SU-DHL-6 (cell line): ENCODE measurements around the gene ANTXRL.
"Not testable (repeated sequence)": the region's sequence is repeated elsewhere in the genome, so short reads cannot be mapped to it uniquely, and the experiment has no call there.

Experiments used
- H2AFZ ChIP-seq: fragments of 200-600 bp; sonication (generic); 2 replicates; pipeline ENCODE4 v1.6.1; 2014; ENCODE audit warnings: low read depth, mild to moderate bottlenecking, moderate library complexity, mixed read lengths, antibody characterized with exemption, low read length; ENCODE audit not compliant: severe bottlenecking
- H3F3A ChIP-seq: fragments of 200-600 bp; shearing (Covaris generic); 2 replicates; pipeline ENCODE4 v1.6.0; 2016; ENCODE audit warnings: antibody characterized with exemption, mild to moderate bottlenecking; ENCODE audit not compliant: insufficient read depth
- H3K27ac ChIP-seq: fragments of 200-600 bp; sonication (generic); 2 replicates; pipeline ENCODE4 v1.5.1; 2016; ENCODE audit warnings: low read depth, mild to moderate bottlenecking, low read length, moderate library complexity, mixed read lengths
- H3K27me3 ChIP-seq: fragments of 200-600 bp; sonication (generic), shearing (Covaris generic); 2 replicates; pipeline ENCODE4 v1.6.0; 2014; ENCODE audit warnings: mild to moderate bottlenecking, low read length
- H3K36me3 ChIP-seq: fragments of 200-600 bp; sonication (generic); 2 replicates; pipeline ENCODE4 v1.6.1; 2014; ENCODE audit warnings: mild to moderate bottlenecking, low read length, mixed read lengths
- H3K4me2 ChIP-seq: fragments of 300-600, 200-600 bp; shearing (Covaris generic), sonication (generic); 2 replicates; pipeline ENCODE4 v1.6.0; 2014; ENCODE audit warnings: low read length, low read depth, mild to moderate bottlenecking; ENCODE audit not compliant: poor library complexity, severe bottlenecking
- H3K4me3 ChIP-seq: fragments of 200-600 bp; sonication (generic); 2 replicates; pipeline ENCODE4 v1.5.1; 2014; ENCODE audit warnings: antibody characterized with exemption, low read length, mild to moderate bottlenecking, mixed read lengths; ENCODE audit not compliant: insufficient read depth, poor library complexity, severe bottlenecking
- H3K79me2 ChIP-seq: fragments of 200-600 bp; sonication (generic); 2 replicates; pipeline ENCODE4 v1.6.1; 2014; ENCODE audit warnings: mild to moderate bottlenecking, low read length, moderate library complexity; ENCODE audit not compliant: insufficient read depth
- H3K9ac ChIP-seq: fragments of 200-600 bp; sonication (generic); 2 replicates; pipeline ENCODE4 v1.7.0; 2014; ENCODE audit warnings: mild to moderate bottlenecking, low read length
- H3K9me2 ChIP-seq: fragments of 200-600 bp; sonication (generic); replicated peaks from 2 replicates; pipeline ENCODE4 v1.6.1; 2014; ENCODE audit warnings: low read length; ENCODE audit not compliant: insufficient read depth
- H3K9me3 ChIP-seq: fragments of 200-600 bp; sonication (generic); 2 replicates; pipeline ENCODE4 v1.6.1; 2014; ENCODE audit warnings: low read length, mixed read lengths; ENCODE audit not compliant: insufficient read depth
- H4K20me1 ChIP-seq: fragments of 200-600 bp; sonication (generic); 2 replicates; pipeline ENCODE4 v1.6.1; 2014; ENCODE audit warnings: low read depth, mild to moderate bottlenecking, antibody characterized with exemption, low read length, moderate library complexity, mixed read lengths

Gene ANTXRL

DNA sequence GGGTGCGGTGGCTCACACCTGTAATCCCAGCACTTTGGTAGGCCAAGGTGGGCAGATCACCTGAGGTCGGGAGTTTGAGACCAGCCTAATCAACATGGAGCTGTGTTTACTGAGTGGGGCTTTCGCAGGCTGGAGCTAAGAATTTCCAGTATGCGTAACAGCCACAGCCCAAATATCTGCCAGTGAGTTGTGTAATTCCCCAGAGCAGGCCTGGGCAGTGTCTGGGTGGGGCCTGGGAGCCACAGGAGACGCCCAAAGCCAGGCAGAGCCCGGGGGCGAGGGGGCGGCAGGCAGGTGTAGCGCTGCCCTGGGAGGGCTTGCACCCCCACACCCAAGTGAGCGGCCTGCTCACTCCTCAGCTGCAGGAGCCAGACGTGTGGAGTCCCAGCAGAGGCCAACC is 88.6 kb downstream of the ANTXRL start, which contains the start of gene ANXA8L1:
ANXA8L1 (plus strand) TSS at position 371 of the 400 bp plus-strand sequence. CDS start 76 bp downstream, outside the sequence.
- not testable (repeated sequence) for H3K36me3 ChIP-seq, H3K27ac ChIP-seq, H3K9me2 ChIP-seq, H3F3A ChIP-seq, H3K27me3 ChIP-seq, H3K9ac ChIP-seq, H3K9me3 ChIP-seq, H3K4me3 ChIP-seq, H3K4me2 ChIP-seq, H2AFZ ChIP-seq, H4K20me1 ChIP-seq, H3K79me2 ChIP-seq

- H3K27me3 ChIP-seq, H3K79me2 ChIP-seq, H3F3A ChIP-seq, H4K20me1 ChIP-seq, H3K4me2 ChIP-seq, H3K4me3 ChIP-seq, H3K36me3 ChIP-seq, H3K9me3 ChIP-seq, H3K27ac ChIP-seq, H2AFZ ChIP-seq, H3K9ac ChIP-seq, H3K9me2 ChIP-seq: not testable (repeated sequence)
Measured at GRCh38 chr10:46377022-46377421, 90.2 kb downstream of the ANTXRL start.

DNA sequence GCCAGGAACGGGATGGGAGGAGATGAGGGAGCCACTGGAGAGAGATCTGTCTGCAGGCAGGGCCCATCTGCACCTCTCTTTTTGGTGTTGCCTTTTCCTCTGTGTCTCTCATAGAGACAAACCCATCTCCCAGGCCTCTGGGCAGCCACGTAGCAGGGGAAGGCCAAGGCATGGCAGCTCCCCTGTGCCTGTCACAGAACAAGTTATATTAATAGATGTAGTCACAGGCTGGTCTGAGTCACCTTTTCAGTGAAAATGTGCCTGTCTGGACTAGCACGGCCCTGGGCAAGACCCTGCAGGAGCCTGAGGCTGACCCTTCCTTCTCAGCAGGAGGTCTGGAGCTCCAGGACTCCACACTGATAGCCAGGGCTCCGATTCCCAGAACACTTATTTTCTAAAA is 90.9 kb downstream of the ANTXRL start:
- H3K4me3 ChIP-seq, H3K9me3 ChIP-seq, H3K4me2 ChIP-seq, H3K27me3 ChIP-seq, H3K9me2 ChIP-seq, H2AFZ ChIP-seq, H3K79me2 ChIP-seq, H3K9ac ChIP-seq, H3K27ac ChIP-seq, H3K36me3 ChIP-seq, H4K20me1 ChIP-seq, H3F3A ChIP-seq: not testable (repeated sequence)

DNA sequence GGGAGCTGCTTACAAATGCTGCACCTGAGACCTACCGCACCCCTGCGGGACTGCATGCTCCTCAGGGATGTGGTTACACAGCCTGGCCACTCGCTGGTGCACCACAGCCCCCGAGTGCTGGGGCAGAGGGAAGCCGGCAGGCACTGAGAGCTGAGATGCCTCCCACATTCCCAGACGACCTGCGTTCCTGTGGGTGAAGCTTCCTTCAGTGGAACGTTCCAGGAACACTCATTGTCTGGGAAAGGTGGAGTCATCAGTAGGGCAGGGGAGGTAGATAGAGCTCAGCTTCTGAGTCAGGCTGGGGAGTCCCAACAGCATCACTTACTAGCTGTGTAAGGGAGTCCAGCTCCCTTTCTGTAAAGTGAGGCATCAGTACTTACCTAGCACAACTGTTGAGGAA is 91.3 kb downstream of the ANTXRL start:
- H3K36me3 ChIP-seq, H3F3A ChIP-seq, H3K79me2 ChIP-seq, H4K20me1 ChIP-seq, H3K4me3 ChIP-seq, H3K9me3 ChIP-seq, H3K4me2 ChIP-seq, H2AFZ ChIP-seq, H3K27me3 ChIP-seq, H3K9ac ChIP-seq, H3K27ac ChIP-seq, H3K9me2 ChIP-seq: not testable (repeated sequence)

- H3K9ac ChIP-seq, H3K27ac ChIP-seq, H3F3A ChIP-seq, H4K20me1 ChIP-seq, H3K9me2 ChIP-seq, H2AFZ ChIP-seq, H3K4me2 ChIP-seq, H3K4me3 ChIP-seq, H3K79me2 ChIP-seq, H3K27me3 ChIP-seq, H3K36me3 ChIP-seq, H3K9me3 ChIP-seq: not testable (repeated sequence)
Measured at GRCh38 chr10:46379233-46379848, 92.5 kb downstream of the ANTXRL start.
